GM20000 (cell line): ENCODE results near the gene IFNA2.
"Not testable (repeated sequence)": the region's sequence is repeated elsewhere in the genome, so short reads cannot be mapped to it uniquely, and the experiment has no call there.

Experiments
- DNase-seq: peaks from one replicate; pipeline ENCODE4 v3.0.0; 2012; ENCODE audit warnings: low spot score
- TF ChIP-seq, protein P1 (sequence below): IDR thresholded peaks from 2 replicates; pipeline ENCODE4 v1.5.1; 2012; ENCODE audit warnings: mild to moderate bottlenecking, control low read depth; ENCODE audit errors: extremely low read depth, missing control alignments

The IFNA2 gene

DNA sequence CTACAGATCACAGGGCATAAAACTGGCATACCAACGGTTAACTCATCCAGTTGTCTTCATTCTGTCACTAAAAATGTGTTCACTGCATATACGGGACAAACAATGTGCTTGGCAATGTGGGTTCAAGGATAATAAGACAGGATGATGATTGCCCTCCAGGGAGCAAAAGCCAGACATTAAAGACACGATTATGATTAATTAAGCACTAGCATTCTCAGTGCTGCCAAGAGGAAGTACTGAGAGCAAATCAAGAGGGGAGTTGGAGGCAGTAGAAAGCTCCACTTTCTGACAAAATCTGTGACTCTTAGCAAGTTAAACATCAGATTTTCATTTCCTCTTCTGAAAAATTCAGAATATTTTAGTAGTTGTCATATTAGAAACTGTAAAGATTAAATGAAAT lies 14.8 kb upstream of the IFNA2 start:
- TF ChIP-seq, protein P1, sequence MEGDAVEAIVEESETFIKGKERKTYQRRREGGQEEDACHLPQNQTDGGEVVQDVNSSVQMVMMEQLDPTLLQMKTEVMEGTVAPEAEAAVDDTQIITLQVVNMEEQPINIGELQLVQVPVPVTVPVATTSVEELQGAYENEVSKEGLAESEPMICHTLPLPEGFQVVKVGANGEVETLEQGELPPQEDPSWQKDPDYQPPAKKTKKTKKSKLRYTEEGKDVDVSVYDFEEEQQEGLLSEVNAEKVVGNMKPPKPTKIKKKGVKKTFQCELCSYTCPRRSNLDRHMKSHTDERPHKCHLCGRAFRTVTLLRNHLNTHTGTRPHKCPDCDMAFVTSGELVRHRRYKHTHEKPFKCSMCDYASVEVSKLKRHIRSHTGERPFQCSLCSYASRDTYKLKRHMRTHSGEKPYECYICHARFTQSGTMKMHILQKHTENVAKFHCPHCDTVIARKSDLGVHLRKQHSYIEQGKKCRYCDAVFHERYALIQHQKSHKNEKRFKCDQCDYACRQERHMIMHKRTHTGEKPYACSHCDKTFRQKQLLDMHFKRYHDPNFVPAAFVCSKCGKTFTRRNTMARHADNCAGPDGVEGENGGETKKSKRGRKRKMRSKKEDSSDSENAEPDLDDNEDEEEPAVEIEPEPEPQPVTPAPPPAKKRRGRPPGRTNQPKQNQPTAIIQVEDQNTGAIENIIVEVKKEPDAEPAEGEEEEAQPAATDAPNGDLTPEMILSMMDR: no peak

DNA sequence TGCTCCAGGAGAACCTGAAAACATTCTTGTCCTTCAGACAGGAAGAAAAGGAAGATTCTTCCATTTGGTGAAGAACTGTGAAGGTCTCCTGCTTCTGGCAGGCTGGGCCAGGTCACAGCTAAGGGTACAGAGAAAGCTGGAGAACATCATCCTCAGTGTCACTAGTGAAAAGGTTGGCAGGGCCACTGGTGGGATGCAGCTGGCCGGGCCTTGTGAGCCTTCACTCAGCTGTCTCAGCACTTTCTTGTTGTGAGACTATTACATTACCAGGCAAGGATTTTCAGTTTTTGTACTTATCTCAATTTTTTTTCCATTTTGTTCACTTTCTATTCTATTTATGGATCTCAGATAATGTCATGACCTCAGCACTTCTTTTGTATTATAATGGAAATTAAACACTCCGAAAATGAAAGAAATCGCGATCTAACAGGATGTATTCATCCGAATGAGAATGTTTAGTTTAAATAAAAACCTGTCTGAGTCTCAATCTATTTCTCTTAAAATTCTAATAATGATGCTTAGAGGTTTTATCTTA lies 13.8 kb upstream of the IFNA2 start:
- TF ChIP-seq, protein P1: no peak
- DNase-seq: no peak

More for the DNA sequence above, 14.8 kb upstream of the IFNA2 start:
- no peak for DNase-seq

DNA sequence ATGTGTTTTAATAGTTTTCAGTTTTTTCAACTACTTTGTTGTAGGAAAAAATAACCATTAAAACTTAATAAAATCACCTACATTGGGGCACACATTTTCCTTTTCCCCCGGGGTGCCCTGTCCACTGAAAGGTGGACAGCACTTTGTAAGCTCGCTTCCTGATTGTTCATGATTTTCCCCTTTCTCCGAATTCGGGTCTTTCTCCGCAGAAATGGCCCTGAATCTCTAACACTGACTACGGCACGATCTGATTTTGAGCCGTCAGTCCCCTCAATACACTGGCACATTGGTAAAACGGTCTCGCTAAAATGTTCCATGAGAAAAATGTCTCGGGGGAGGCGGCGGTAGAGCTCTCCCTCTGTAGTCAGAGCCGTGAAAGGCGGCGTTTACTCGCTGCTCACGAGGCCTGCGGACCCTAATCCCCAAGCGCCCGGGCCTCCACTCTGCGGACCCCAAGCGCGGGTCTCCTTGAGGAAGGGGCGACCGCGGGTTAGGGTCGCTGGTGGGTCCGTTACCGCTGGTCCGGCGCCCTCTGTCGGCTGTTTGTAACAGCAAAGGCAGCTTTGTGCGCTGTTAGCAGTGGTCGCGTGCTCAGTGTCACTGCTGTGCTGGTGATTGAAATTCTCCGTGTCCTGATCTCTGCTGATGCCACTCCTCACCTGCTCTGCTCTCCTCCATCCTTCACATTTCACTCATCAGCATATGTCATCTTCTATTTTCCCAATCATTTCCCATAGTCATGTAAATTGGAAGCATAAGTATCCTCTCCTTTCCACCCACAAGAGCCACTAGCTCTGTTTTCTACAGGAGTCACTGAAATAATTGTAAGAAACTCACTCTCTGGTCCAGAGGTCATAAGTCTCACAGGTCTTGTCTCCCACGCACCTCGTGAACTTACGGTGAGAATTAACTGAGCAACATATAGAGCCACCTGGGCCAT lies 10.8 kb upstream of the IFNA2 start:
- DNase-seq: peak; percentile 48
- TF ChIP-seq, protein P1: peak; percentile 70

DNA sequence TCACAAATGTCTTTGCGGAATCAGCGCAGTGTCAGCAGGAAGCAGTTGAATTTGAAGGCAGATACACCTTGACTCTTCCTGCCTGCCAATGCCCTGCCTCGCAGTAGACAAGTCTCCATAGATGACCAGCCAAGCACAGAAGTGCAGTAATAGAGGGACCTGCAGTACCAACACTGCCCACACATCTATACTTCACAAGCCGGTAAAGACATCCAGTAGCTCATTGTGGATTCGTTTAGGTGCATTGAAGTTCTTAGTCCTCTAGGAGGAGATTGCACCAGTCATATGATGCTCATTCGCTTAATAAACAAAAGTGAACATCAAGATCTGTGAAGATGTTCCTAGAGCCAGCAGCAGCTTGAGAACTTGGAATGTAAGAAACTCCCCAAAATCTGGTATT lies 7.1 kb upstream of the IFNA2 start:
- TF ChIP-seq, protein P1: no peak
- DNase-seq: no peak

DNA sequence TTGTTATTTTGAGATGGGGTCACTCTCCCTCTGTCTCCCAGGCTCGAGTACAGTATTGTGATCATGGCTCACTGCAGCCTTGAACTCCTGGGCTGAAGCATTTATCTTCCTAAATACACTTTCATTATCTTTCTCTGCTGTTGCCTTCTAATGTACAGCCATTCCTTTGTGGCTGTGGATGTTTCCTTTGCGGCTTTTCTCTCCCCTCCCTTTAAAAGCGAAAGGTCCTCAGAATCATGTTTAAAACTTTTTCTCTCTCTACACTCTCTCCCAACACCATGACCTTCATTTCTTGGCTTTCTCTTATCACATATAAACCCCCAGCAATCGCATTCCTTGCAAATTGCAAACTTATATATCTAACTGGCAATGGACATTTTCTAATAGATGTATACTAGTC lies 1.6 kb downstream of the IFNA2 start:
- no peak for DNase-seq
- TF ChIP-seq, protein P1: no peak

DNA sequence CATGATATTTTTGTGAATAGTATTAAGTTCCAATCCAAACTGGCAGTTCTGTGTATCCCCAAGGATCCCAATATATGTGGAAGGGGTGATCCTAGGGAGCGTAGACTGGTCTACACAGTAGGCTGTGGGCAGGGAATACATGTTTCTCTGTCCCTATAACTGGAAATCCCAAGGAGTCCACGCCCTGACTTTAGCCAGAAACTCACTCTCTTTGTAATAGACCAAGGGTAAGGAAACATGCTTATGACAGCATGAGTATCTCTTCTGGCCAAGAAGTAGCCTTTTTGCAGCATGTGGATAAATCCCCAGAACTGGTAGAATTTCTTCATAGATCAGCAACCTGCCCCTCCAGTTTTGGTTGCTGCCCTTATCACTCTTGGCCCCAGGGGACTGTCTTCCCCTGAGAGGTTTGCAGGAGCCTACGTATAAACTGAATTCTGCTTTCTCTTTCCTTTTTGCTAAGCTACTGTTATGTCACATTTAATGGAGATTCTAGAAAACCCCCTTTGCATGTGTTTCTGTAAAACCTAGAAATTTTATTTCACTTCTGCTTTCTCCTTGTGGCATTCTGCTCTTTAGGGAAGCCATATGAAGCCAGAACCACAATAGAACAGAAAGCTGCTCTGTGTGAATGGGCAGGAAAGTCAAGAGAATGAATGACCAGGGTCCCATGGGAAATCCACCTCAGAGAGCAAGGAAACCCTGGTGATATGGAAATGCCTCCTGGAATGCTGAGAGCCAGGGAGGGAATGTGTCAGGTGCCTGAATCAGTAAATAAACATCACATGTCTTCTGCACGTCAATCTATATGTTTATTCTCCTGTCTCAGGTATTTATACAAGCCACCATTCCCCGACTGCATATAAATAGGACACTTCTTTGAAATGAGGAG lies 3.5 kb downstream of the IFNA2 start:
- DNase-seq: peak; percentile 70
- TF ChIP-seq, protein P1: no peak

DNA sequence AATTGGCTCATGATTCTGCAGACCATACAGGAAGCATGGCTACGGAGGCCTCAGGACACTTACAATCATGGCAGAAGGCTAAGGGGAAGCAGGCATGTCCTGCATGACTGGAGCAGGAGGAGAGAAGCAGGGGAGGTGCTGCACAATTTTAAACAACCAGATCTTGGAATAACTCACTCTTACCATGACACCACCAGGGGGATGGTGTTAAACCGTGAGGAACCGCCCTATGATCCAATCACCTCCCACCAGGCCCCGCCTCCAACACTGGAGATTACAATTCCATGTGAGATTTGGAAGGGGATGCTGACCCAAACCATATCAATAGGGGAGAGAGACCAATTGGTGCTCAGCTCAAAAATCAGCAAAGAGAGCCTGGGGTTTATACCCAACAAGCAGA lies 13.7 kb downstream of the IFNA2 start:
- not testable (repeated sequence) for DNase-seq
